Measurements from ENCODE around the gene ZNF500. TPM values are rescaled to one million over a fixed set of nuclear protein-coding genes. Genes with fewer than 3 reads are reported as not detected.
"Not testable (repeated sequence)": the region's sequence is repeated elsewhere in the genome, so short reads cannot be mapped to it uniquely, and the experiment has no call there.

The ZNF500 gene
- total RNA-seq, 1 donor from 2014 or later = 16.5 TPM

GRCh38 chr16:4746991-4747574 lies 19.9 kb downstream of the ZNF500 start:
- intact Hi-C loops (cut with micrococcal nuclease) = no loop called here

GRCh38 chr16:4746215-4746614 lies 20.7 kb downstream of the ZNF500 start:
- intact Hi-C loops (cut with micrococcal nuclease) = no loop called here

- intact Hi-C loops (cut with micrococcal nuclease) = no loop called here
Observed at GRCh38 chr16:4745274-4745569, 21.7 kb downstream of the ZNF500 start.

GRCh38 chr16:4744555-4745273 lies 22.2 kb downstream of the ZNF500 start:
- intact Hi-C loops (cut with micrococcal nuclease) = no loop called here

GRCh38 chr16:4743226-4743878 lies 23.6 kb downstream of the ZNF500 start:
- intact Hi-C loops (cut with micrococcal nuclease) = no loop called here

- intact Hi-C loops (cut with micrococcal nuclease) = not testable (repeated sequence)
Observed at GRCh38 chr16:4738370-4738769, 28.6 kb downstream of the ZNF500 start.

- intact Hi-C loops (cut with micrococcal nuclease) = no loop called here
Observed at GRCh38 chr16:4737545-4737944, 29.4 kb downstream of the ZNF500 start.

GRCh38 chr16:4736546-4736945 lies 30.4 kb downstream of the ZNF500 start:
- intact Hi-C loops (cut with micrococcal nuclease) = no loop called here

GRCh38 chr16:4734730-4735535 lies 32.0 kb downstream of the ZNF500 start:
- intact Hi-C loops (cut with micrococcal nuclease) = loop anchor here (1.0 to 5.0 kb wide), 12 partner anchors 32 to 383 kb away; partner anchors contain the start of genes ALG1, GLYR1, HMOX2 and MGRN1

GRCh38 chr16:4734063-4734729 lies 32.8 kb downstream of the ZNF500 start, which contains the start of the genes ANKS3 and DNAAF8:
ANKS3 (minus strand) TSS chr16:4734271; CDS start chr16:4730149, 4,122 bp downstream.
DNAAF8 (plus strand) TSS chr16:4734537; CDS start chr16:4736515, 1,978 bp downstream.
- intact Hi-C loops (cut with micrococcal nuclease) = loop anchor here (1.0 to 5.0 kb wide), 12 partner anchors 33 to 382 kb away; partner anchors contain the start of genes ALG1, GLYR1, HMOX2 and MGRN1

- intact Hi-C loops (cut with micrococcal nuclease) = loop anchor here (1.0 to 5.0 kb wide), 12 partner anchors 34 to 381 kb away; partner anchors contain the start of genes ALG1, GLYR1, HMOX2 and MGRN1
Observed at GRCh38 chr16:4733747-4734062, 33.3 kb downstream of the ZNF500 start.

- intact Hi-C loops (cut with micrococcal nuclease) = loop anchor here (5.0 kb wide), 2 partner anchors 339 to 381 kb away; partner anchors contain the start of genes ALG1 and PAM16
Observed at GRCh38 chr16:4733211-4733742, 33.7 kb downstream of the ZNF500 start.

GRCh38 chr16:4729876-4730275 lies 37.1 kb downstream of the ZNF500 start:
- intact Hi-C loops (cut with micrococcal nuclease) = loop anchor here (5.0 kb wide), 2 partner anchors 342 to 378 kb away; partner anchors contain the start of genes ALG1 and PAM16

- intact Hi-C loops (cut with micrococcal nuclease) = no loop called here
Observed at GRCh38 chr16:4728676-4729075, 38.3 kb downstream of the ZNF500 start.

- intact Hi-C loops (cut with micrococcal nuclease) = no loop called here
Observed at GRCh38 chr16:4726616-4727015, 40.3 kb downstream of the ZNF500 start.

- intact Hi-C loops (cut with micrococcal nuclease) = no loop called here
Observed at GRCh38 chr16:4724661-4725270, 42.2 kb downstream of the ZNF500 start.

- intact Hi-C loops (cut with micrococcal nuclease) = no loop called here
Observed at GRCh38 chr16:4723071-4723767, 43.7 kb downstream of the ZNF500 start.

GRCh38 chr16:4718466-4718865 lies 48.5 kb downstream of the ZNF500 start:
- intact Hi-C loops (cut with micrococcal nuclease) = no loop called here

GRCh38 chr16:4714996-4715395 lies 52.0 kb downstream of the ZNF500 start:
- intact Hi-C loops (cut with micrococcal nuclease) = no loop called here

Measured in T-helper 1 cell treated with Interleukin-12 subunit alpha and Interleukin-12 subunit beta and Interleukin-4 antibody, amounts not matched to agents 30 ng/mL and 1 ng/mL, for 36 hours (primary cell).